SK-N-SH (cell line): Measurements from ENCODE around the gene GOLM1. TPM values are rescaled to one million over a fixed set of nuclear protein-coding genes. Genes with fewer than 3 reads are reported as not detected.

Source experiments
- CTCF ChIA-PET: fragments of 300-600, 350-600 bp; formaldehyde crosslinking; extraction: SDS; loops from one replicate; lab custom pipeline; 2021; lab: Yijun Ruan, JAX
- POLR2A ChIA-PET: fragments of 350-600 bp; sonication (Branson Sonifier 250); formaldehyde crosslinking; extraction: SDS; loops from one replicate; lab custom pipeline; 2020; ENCODE audit warnings: antibody characterized with exemption, inconsistent platforms; lab: Yijun Ruan, JAX
- DNase-seq: peaks from one replicate; pipeline ENCODE4 v3.0.0; 2012
- H2AFZ ChIP-seq: fragments of 200-600 bp; sonication (generic); 2 replicates; pipeline ENCODE4 v1.8.1; 2016; ENCODE audit warnings: antibody characterized with exemption, mild to moderate bottlenecking, low read depth
- H3F3A ChIP-seq: fragments of 200-600 bp; sonication (generic); replicated peaks from 2 replicates; pipeline ENCODE3; 2016; ENCODE audit warnings: antibody characterized with exemption, mild to moderate bottlenecking; ENCODE audit not compliant: insufficient read depth
- H3K27ac ChIP-seq, 2 experiments: fragments of 200-500 bp in 1 of 2; fragments of 200-600 bp in 1 of 2; sonication (Bioruptor generic) in 1 of 2; sonication (generic), shearing (Covaris generic) in 1 of 2; 2 replicates each; pipeline versions ENCODE4 v1.5.1 to v1.6.1; 2014 to 2016; ENCODE audit warnings: low read depth in 2 of 2, inconsistent platforms in 1 of 2, low read length in 1 of 2, mild to moderate bottlenecking in 1 of 2, mixed read lengths in 1 of 2
- H3K27me3 ChIP-seq: fragments of 200-600 bp; sonication (generic), shearing (Covaris generic); 2 replicates; pipeline ENCODE4 v1.6.1; 2016; ENCODE audit warnings: mixed run types; ENCODE audit not compliant: insufficient read depth
- H3K36me3 ChIP-seq, 2 experiments: fragments of 200-500 bp in 1 of 2; fragments of 200-600 bp in 1 of 2; sonication (Bioruptor generic) in 1 of 2; sonication (generic) in 1 of 2; replicated peaks in 1 of 2; 2 replicates each; pipeline versions ENCODE3 to v1.5.1; 2014 to 2016; ENCODE audit warnings: low read length in 1 of 2, mild to moderate bottlenecking in 1 of 2; ENCODE audit not compliant: insufficient read depth in 2 of 2, control insufficient read depth in 1 of 2
- H3K4me1 ChIP-seq, 2 experiments: fragments of 200-500 bp in 1 of 2; fragments of 200-600 bp in 1 of 2; sonication (Bioruptor generic) in 1 of 2; sonication (generic), shearing (Covaris generic) in 1 of 2; 2 replicates each; pipeline versions ENCODE4 v1.5.1 to v1.6.1; 2014 to 2016; ENCODE audit warnings: low read depth in 1 of 2, low read length in 1 of 2, mixed run types in 1 of 2; ENCODE audit not compliant: insufficient read depth in 2 of 2, control insufficient read depth in 1 of 2
- H3K4me2 ChIP-seq: fragments of 200-600 bp; sonication (generic), shearing (Covaris generic); 2 replicates; pipeline ENCODE4 v1.6.1; 2017; ENCODE audit warnings: mixed run types
- H3K4me3 ChIP-seq, 2 experiments: fragments of 200-500 bp in 1 of 2; fragments of 200-600 bp in 1 of 2; sonication (Bioruptor generic) in 1 of 2; sonication (generic), shearing (Covaris generic) in 1 of 2; 2 replicates each; pipeline versions ENCODE4 v1.5.1 to v1.8.1; 2014 to 2016; ENCODE audit warnings: low read depth in 2 of 2, inconsistent platforms in 1 of 2, low read length in 1 of 2, mild to moderate bottlenecking in 1 of 2, mixed read lengths in 1 of 2, moderate library complexity in 1 of 2
- H3K79me2 ChIP-seq: fragments of 200-600 bp; sonication (generic); 2 replicates; pipeline ENCODE4 v1.8.1; 2017; ENCODE audit warnings: mild to moderate bottlenecking; ENCODE audit not compliant: insufficient read depth
- H3K9ac ChIP-seq: fragments of 200-600 bp; sonication (generic); 2 replicates; pipeline ENCODE4 v1.6.1; 2017; ENCODE audit warnings: mixed run types
- H3K9me2 ChIP-seq: fragments of 200-600 bp; sonication (generic); 2 replicates; pipeline ENCODE4 v1.6.1; 2017; ENCODE audit warnings: mixed run types
- H3K9me3 ChIP-seq: fragments of 200-600 bp; sonication (generic); 2 replicates; pipeline ENCODE4 v1.6.1; 2017; ENCODE audit warnings: mixed run types, mild to moderate bottlenecking, moderate library complexity
- H4K20me1 ChIP-seq: fragments of 200-600 bp; sonication (generic); 2 replicates; pipeline ENCODE4 v1.6.1; 2017; ENCODE audit warnings: mild to moderate bottlenecking, mixed run types; ENCODE audit not compliant: insufficient read depth
- FOSL2 ChIP-seq: IDR thresholded peaks from 2 replicates; pipeline ENCODE4 v1.4.0; 2012; ENCODE audit warnings: low read depth, mild to moderate bottlenecking, moderate library complexity, borderline replicate concordance
- IRF3 ChIP-seq: fragments of 150-350 bp; IDR thresholded peaks from 2 replicates; pipeline ENCODE4 v1.6.1; 2016; ENCODE audit warnings: mild to moderate bottlenecking, low read depth, low read length
- MAX ChIP-seq: IDR thresholded peaks from 2 replicates; pipeline ENCODE4 v1.4.0; 2012; ENCODE audit warnings: low read depth
- MXI1 ChIP-seq: IDR thresholded peaks from 2 replicates; pipeline ENCODE4 v1.6.1; 2012; ENCODE audit warnings: mild to moderate bottlenecking, low read depth, low read length, improper control_type of control experiment
- NFIC ChIP-seq: IDR thresholded peaks from 2 replicates; pipeline ENCODE4 v1.4.0; 2012; ENCODE audit warnings: borderline replicate concordance
- PBX3 ChIP-seq: IDR thresholded peaks from 2 replicates; pipeline ENCODE4; 2012
- REST ChIP-seq: IDR thresholded peaks from 2 replicates; pipeline ENCODE4 v1.6.1; 2012; ENCODE audit warnings: mild to moderate bottlenecking, low read depth, low read length, moderate library complexity
- RXRA ChIP-seq: IDR thresholded peaks from 2 replicates; pipeline ENCODE4 v1.4.0; 2012; ENCODE audit warnings: low read depth, mild to moderate bottlenecking, borderline replicate concordance
- SMC3 ChIP-seq: IDR thresholded peaks from 2 replicates; pipeline ENCODE4 v1.6.1; 2012; ENCODE audit warnings: low read depth, low read length, improper control_type of control experiment
- TAF1 ChIP-seq: IDR thresholded peaks from 2 replicates; pipeline ENCODE4 v1.6.1; 2012; ENCODE audit warnings: low read depth, mild to moderate bottlenecking, low read length, moderate library complexity, borderline replicate concordance
- USF2 ChIP-seq: fragments of 150-350 bp; IDR thresholded peaks from 2 replicates; pipeline ENCODE4 v1.6.1; 2017; ENCODE audit warnings: antibody characterized with exemption, low read length, low read depth, borderline replicate concordance
- YY1 ChIP-seq: IDR thresholded peaks from 2 replicates; pipeline ENCODE4 v1.4.0; 2012; ENCODE audit warnings: low read depth, mild to moderate bottlenecking
- ZBTB33 ChIP-seq: IDR thresholded peaks from 2 replicates; pipeline ENCODE4 v1.4.0; 2012; ENCODE audit warnings: low read depth, borderline replicate concordance
- WGBS: methylation state at CpG from one replicate; pipeline ENCODE4 v1.1.6; 2017; ENCODE audit warnings: low lambda C conversion rate; 5-methylcytosine and 5-hydroxymethylcytosine counted together
- polyA plus RNA-seq, 3 experiments: library from polyadenylated mRNA; depleted of rRNA; stranded (reverse); fragments of >200 nt; gene quantifications; 2 replicates each; pipeline ENCODE4 v1.2.3, GENCODE V29; 2012

GOLM1 gene
- polyA plus RNA-seq, 1 of the 3 experiments (the other 2 are of a cell fraction): 69.8 TPM

- TF ChIP-seq SMC3: peak; percentile 58
These were observed 64.3 kb downstream of the GOLM1 start (continued) for GRCh38 chr9:86034863-86035734.

GRCh38 chr9:86027767-86028166, 71.6 kb downstream of the GOLM1 start:
- peaks cover 0 to 7% of the 10 kb centered on the region in 2 experiments; a peak in 1 of 4 replicates for H3K4me1 ChIP-seq
- no peaks in the 10 kb centered on the region for H3K27me3 ChIP-seq
- H3K36me3 ChIP-seq: peaks cover 46 to 56% of the 10 kb centered on the region in 2 experiments
- no peaks in the 10 kb centered on the region for H3K9me2 ChIP-seq
- no peak overlapping the region for H3K4me2 ChIP-seq
- no peaks in the 10 kb centered on the region for H3K9me3 ChIP-seq
- H3K4me3 ChIP-seq: no peak overlapping the region
- peaks cover 8% of the 10 kb centered on the region for H3F3A ChIP-seq
- DNase-seq: no peak
- H3K9ac ChIP-seq: no peak overlapping the region
- H3K79me2 ChIP-seq: no peaks in the 10 kb centered on the region; the same call in 1 of the 2 replicates
- WGBS: 89% methylated on average over 4 of the region's 4 CpGs
- CTCF ChIA-PET: no interaction called here
- H3K27ac ChIP-seq: no peak overlapping the region
- no peak overlapping the region for H2AFZ ChIP-seq
- POLR2A ChIA-PET: no interaction called here
- no peaks in the 10 kb centered on the region for H4K20me1 ChIP-seq
- TF ChIP-seq NFIC (no peak), ZBTB33 (no peak), FOSL2 (no peak), TAF1 (no peak), MAX (no peak)

- WGBS: 94% methylated on average over 3 of the region's 3 CpGs
- no peaks in the 10 kb centered on the region for H3K27me3 ChIP-seq
- H3K4me1 ChIP-seq: peaks cover 0 to 2% of the 10 kb centered on the region in 2 experiments; a peak in 1 of 4 replicates
- H3K79me2 ChIP-seq: no peaks in the 10 kb centered on the region; the same call in 1 of the 2 replicates
- no peak overlapping the region for H3K4me3 ChIP-seq
- no peak overlapping the region for H3K9ac ChIP-seq
- ChIA-PET CTCF (interaction anchor here (1.2 kb wide), 1 partner anchor 13 kb away, joined by 3 read pairs; no protein-coding TSS in a partner anchor), POLR2A (no interaction called here)
- peaks cover 80 to 85% of the 10 kb centered on the region in 2 experiments for H3K36me3 ChIP-seq
- no peak overlapping the region for H3K4me2 ChIP-seq
- H3F3A ChIP-seq: peaks cover 5% of the 10 kb centered on the region
- H3K27ac ChIP-seq: no peak overlapping the region; a peak in 1 of 4 replicates
- DNase-seq: no peak
- H4K20me1 ChIP-seq: no peaks in the 10 kb centered on the region
- H2AFZ ChIP-seq: no peak overlapping the region
- H3K9me2 ChIP-seq: no peaks in the 10 kb centered on the region
- H3K9me3 ChIP-seq: no peaks in the 10 kb centered on the region
- TF ChIP-seq SMC3 (no peak), MXI1 (no peak), USF2 (no peak), PBX3 (no peak), IRF3 (no peak), YY1 (no peak), RXRA (no peak), REST (no peak)
These were observed 76.6 kb downstream of the GOLM1 start for GRCh38 chr9:86022687-86023266.
